ENCODE results near the gene HRH4.

Gene HRH4

GRCh38 chr18:24514439-24514838, 54.0 kb downstream of the HRH4 start:
- DNase-seq (ENCODE audit: low read depth), result peak; percentile 88
- no peak overlapping the region for H3K4me3 ChIP-seq (ENCODE audit: control insufficient read depth, low read depth, low read length)
- peak; percentile 63 for TF ChIP-seq CTCF (conservative IDR thresholded peaks at IDR 0.05; ENCODE audit: control insufficient read depth, insufficient read depth, low read depth, low read length)

- no peak for DNase-seq (ENCODE audit: low read depth)
- no peak for TF ChIP-seq CTCF (conservative IDR thresholded peaks at IDR 0.05; ENCODE audit: control insufficient read depth, insufficient read depth, low read depth, low read length)
- no peak overlapping the region for H3K4me3 ChIP-seq (ENCODE audit: control insufficient read depth, low read depth, low read length)
Observed at GRCh38 chr18:24515721-24516120, 55.3 kb downstream of the HRH4 start.

- no peak for DNase-seq (ENCODE audit: low read depth)
- no peak for TF ChIP-seq CTCF (conservative IDR thresholded peaks at IDR 0.05; ENCODE audit: control insufficient read depth, insufficient read depth, low read depth, low read length)
- no peak overlapping the region for H3K4me3 ChIP-seq (ENCODE audit: control insufficient read depth, low read depth, low read length)
Observed at GRCh38 chr18:24516261-24516660, 55.8 kb downstream of the HRH4 start.

- H3K4me3 ChIP-seq (ENCODE audit: control insufficient read depth, low read depth, low read length), result no peak overlapping the region
- DNase-seq (ENCODE audit: low read depth), result no peak
- no peak for TF ChIP-seq CTCF (conservative IDR thresholded peaks at IDR 0.05; ENCODE audit: control insufficient read depth, insufficient read depth, low read depth, low read length)
Observed at GRCh38 chr18:24517554-24517953, 57.1 kb downstream of the HRH4 start.

- no peak for TF ChIP-seq CTCF (conservative IDR thresholded peaks at IDR 0.05; ENCODE audit: control insufficient read depth, insufficient read depth, low read depth, low read length)
- no peak for DNase-seq (ENCODE audit: low read depth)
Observed at GRCh38 chr18:24518596-24518995, 58.2 kb downstream of the HRH4 start.

More at GRCh38 chr18:24518596-24518995, 58.2 kb downstream of the HRH4 start:
- no peak overlapping the region for H3K4me3 ChIP-seq (ENCODE audit: control insufficient read depth, low read depth, low read length)
